Stimulated activated naive B cell treated with anti-CD40 and anti-IgM and Interleukin-4, amounts not matched to agents 10 μg/mL and 1 μg/mL and 100 μg/mL, for 72 hours (primary cell): ENCODE results near the gene STXBP1.

Experiments used
- ATAC-seq, 2 donors: fragments of 150-1000 bp; cut with Tn5 transposase; replicated peaks; 2 replicates each; pipeline ENCODE4 v1.10.0; 2021; ENCODE audit warnings: moderate library complexity in 1 of 2
- DNase-seq: peaks from one replicate; pipeline ENCODE4 v3.0.0; 2021
- H3K27ac Mint-ChIP-seq: one replicate; pipeline ENCODE4 v1.8.0; 2022; ENCODE audit warnings: mild to moderate bottlenecking, mixed read lengths
- H3K27me3 Mint-ChIP-seq, 2 donors: one replicate each; pipeline ENCODE4 v1.8.0; 2022; ENCODE audit warnings: mixed read lengths in 2 of 2
- H3K36me3 Mint-ChIP-seq, 2 donors: one replicate each; pipeline ENCODE4 v1.8.0; 2022; ENCODE audit warnings: mixed read lengths in 2 of 2, mild to moderate bottlenecking in 1 of 2
- H3K4me1 Mint-ChIP-seq, 2 donors: one replicate each; pipeline ENCODE4 v1.8.0; 2022; ENCODE audit warnings: mixed read lengths in 2 of 2, mild to moderate bottlenecking in 1 of 2
- H3K4me3 Mint-ChIP-seq, 2 donors: one replicate each; pipeline ENCODE4 v1.8.0; 2022; ENCODE audit warnings: mild to moderate bottlenecking in 2 of 2, mixed read lengths in 2 of 2, moderate library complexity in 1 of 2
- H3K9me3 Mint-ChIP-seq, 2 donors: one replicate each; pipeline ENCODE4 v1.8.0; 2022; ENCODE audit warnings: mixed read lengths in 2 of 2, mild to moderate bottlenecking in 1 of 2

Gene STXBP1

DNA sequence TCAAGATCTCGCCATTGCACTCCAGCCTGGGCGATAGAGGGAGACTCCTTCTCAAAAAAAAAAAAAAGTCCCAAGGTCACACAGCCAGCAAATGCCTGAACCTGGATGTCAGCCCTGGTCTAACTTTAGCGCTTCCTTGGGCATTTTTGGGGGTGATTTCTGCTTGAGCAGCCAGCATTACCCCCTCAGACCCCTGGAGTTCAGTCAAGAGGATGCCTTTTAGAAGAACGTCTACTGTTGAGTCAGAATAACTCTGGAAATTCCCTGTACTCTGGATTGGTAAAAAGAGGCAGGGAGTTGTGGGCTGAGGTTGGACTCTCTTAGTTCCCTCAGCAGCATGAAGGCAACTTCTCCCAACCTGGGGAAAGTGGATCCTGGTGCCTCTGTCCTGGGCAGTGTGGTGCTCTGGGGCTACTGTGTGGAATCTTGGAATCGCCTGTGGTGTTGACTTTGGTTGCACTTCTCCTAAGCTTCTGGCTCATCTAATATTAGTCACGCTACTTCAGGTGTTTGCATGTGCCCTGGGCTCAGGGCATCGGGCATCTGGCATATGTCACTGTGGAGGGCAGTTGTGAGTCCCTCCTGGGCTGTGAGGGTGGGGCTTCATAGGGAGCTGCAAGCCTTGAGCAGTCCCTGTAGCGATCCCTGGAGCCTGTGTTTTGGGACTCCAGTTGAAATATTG lies 32.2 kb downstream of the STXBP1 start:
- no peak overlapping the region for H3K27ac Mint-ChIP-seq
- H3K27me3 Mint-ChIP-seq: peaks cover 8 to 10% of the 10 kb centered on the region in 2 donors
- DNase-seq (no peak), ATAC-seq (no peak)
- H3K9me3 Mint-ChIP-seq: no peaks in the 10 kb centered on the region
- no peak overlapping the region for H3K4me3 Mint-ChIP-seq
- H3K4me1 Mint-ChIP-seq: no peaks in the 10 kb centered on the region
- no peaks in the 10 kb centered on the region for H3K36me3 Mint-ChIP-seq

DNA sequence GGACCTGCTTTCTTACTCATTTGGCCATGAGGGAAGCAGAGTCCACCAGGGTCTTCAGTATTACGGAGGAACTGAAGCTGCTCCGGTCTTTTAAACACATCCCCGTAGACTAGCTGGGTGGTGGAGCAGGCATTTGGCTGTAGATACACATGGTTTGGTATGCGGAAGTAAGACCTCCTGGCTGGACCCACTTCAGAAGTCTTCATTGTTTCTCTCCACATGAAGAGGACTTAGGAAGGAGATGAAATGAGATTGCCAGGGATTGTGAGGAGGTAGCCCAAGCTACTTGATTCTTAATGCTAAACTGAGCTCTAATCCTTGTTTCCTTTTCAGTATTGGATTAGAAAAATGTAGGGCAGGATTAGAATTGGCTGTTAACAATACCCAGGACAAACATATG lies 32.9 kb downstream of the STXBP1 start:
- ATAC-seq (no peak), DNase-seq (no peak)
- no peaks in the 10 kb centered on the region for H3K9me3 Mint-ChIP-seq
- H3K36me3 Mint-ChIP-seq: no peaks in the 10 kb centered on the region
- no peak overlapping the region for H3K27ac Mint-ChIP-seq
- H3K4me3 Mint-ChIP-seq: no peak overlapping the region
- H3K27me3 Mint-ChIP-seq: peaks cover 8 to 10% of the 10 kb centered on the region in 2 donors
- H3K4me1 Mint-ChIP-seq: no peaks in the 10 kb centered on the region

DNA sequence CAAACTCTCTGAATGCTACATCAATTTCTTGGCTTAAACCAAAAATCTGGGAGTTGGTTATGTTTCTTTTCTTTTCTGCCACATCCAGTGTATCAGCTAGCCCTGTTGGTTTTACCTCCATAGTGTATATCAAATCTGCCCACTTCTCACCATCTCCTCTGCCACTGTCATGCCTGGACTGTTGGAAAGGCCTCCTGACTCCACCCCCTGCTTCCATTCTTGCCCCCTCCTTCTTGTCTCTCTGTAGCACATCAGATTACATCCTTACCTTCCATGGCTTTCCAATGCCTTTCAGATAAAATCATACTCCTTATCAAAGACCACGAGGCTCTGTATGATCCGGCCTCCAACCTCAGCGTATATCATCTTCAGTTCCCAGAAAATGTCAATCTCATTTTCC lies 35.4 kb downstream of the STXBP1 start:
- no peak for DNase-seq
- no peak overlapping the region for H3K27ac Mint-ChIP-seq
- no peaks in the 10 kb centered on the region for H3K9me3 Mint-ChIP-seq
- peaks cover 14% of the 10 kb centered on the region in 2 donors for H3K27me3 Mint-ChIP-seq
- H3K4me3 Mint-ChIP-seq: no peak overlapping the region
- H3K36me3 Mint-ChIP-seq: no peaks in the 10 kb centered on the region
- no peak for ATAC-seq
- H3K4me1 Mint-ChIP-seq: no peaks in the 10 kb centered on the region

DNA sequence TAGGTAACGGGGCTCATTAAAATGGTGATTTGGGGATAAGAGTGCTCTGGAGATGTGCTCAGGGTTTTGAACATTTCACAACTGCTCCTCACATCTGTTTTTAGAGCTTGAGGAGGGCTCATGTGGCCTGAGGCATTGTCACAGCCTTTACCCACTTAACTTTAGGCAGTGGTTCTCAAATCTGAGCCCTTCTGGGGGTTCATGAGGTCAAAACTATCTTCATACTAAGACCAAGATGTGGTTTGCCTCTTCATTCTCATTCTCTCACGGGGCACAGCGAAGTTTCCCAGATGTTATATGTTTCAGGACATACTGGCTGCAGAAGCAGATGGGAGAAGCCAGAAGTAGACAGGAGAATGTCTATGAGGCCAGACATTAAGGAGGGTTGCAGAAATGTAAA lies 38.4 kb downstream of the STXBP1 start:
- H3K9me3 Mint-ChIP-seq: no peaks in the 10 kb centered on the region
- peaks cover 6 to 8% of the 10 kb centered on the region in 2 donors for H3K27me3 Mint-ChIP-seq
- H3K27ac Mint-ChIP-seq: no peak overlapping the region
- ATAC-seq (no peak), DNase-seq (no peak)
- H3K4me1 Mint-ChIP-seq: no peaks in the 10 kb centered on the region
- H3K4me3 Mint-ChIP-seq: no peak overlapping the region
- no peaks in the 10 kb centered on the region for H3K36me3 Mint-ChIP-seq

DNA sequence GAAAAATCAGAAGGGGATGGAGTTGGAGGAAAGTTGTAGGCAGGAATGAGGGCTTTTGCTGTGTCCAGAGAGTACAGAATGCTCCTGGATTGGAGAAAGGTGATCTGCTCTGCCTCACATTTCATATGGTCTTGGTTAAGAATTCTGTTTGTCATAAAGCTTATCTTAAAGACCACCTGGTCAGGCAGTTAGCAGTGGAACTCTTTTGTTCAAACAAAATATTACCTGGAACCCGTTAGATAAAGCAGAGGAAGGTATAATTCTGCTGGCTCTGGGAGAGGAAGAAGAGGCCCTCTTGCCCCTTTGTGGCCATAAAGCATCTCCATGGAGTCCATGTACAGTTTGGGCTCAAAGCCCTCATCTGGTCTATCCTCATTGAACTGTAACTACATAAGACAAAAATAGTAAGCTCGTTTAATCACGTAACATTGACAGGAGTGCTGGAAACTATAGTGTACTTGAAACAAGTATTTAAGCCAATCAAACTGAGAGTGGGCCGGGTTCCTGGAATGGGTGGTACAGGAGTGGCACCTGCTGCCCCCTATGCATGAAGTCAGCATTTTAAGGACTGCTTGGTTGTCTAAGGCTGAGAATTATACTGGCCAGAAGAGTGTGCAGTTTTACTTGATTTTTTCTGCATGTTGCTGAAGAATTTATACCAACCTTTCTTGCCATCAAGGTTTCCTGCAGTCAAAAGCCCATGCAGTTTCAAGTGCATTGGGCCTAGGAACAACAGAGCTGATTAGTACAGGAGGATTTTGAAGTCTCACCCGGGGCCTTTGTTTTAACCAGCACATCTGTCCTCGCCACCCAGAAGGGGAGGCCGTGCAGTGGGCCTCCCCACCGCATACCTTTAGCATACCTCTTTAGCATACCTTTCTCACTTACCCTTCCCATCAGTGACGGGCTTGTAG lies 39.9 kb downstream of the STXBP1 start:
- peaks cover 6 to 8% of the 10 kb centered on the region in 2 donors for H3K27me3 Mint-ChIP-seq
- no peak for DNase-seq
- no peak overlapping the region for H3K4me3 Mint-ChIP-seq
- no peak for ATAC-seq
- H3K27ac Mint-ChIP-seq: no peak overlapping the region
- no peaks in the 10 kb centered on the region for H3K4me1 Mint-ChIP-seq
- H3K36me3 Mint-ChIP-seq: no peaks in the 10 kb centered on the region
- no peaks in the 10 kb centered on the region for H3K9me3 Mint-ChIP-seq

DNA sequence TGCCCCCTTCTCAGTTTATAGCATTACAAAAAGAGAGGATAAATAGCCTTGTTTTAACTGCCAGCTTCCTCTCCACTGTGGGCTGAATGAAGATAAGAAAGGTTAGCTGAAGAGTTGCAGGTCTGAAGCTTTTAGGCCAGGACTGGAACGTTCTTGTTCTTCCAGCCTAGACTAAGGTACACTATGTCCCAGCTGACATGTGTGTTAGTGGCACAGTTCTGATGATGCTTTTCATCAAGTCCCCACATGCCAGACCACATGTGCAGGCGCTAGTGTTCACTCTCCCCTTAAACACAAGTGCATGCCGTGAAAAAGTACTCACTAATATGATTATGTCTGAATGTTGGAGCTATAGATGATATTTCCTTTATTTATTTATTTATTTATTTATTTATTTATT lies 40.7 kb downstream of the STXBP1 start:
- Mint-ChIP-seq H3K4me3 (no peak overlapping the region), H3K27me3 (peaks cover 6 to 8% of the 10 kb centered on the region in 2 donors), H3K4me1 (no peaks in the 10 kb centered on the region), H3K9me3 (no peaks in the 10 kb centered on the region), H3K36me3 (no peaks in the 10 kb centered on the region), H3K27ac (no peak overlapping the region)
- DNase-seq: no peak
- ATAC-seq: no peak

DNA sequence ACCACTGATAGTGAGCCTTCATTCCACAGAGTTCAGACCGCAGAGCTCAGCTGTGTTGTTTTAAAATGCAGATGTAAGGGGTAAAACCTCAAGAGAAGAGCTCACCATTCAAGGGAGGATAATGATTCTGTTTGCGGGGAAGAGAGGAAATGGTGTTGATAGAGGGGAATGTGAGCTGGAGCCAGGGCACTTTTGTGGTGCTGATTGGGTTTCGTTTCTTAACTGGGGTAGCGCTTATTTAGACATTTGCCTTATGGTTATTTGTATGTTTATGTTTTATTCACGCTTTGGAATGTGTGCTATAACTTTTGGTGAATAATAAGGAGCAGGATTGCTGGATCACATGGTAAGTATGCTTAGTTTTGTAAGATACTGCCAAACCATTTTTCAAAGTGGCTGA lies 42.5 kb downstream of the STXBP1 start:
- Mint-ChIP-seq H3K27ac (no peak overlapping the region), H3K27me3 (peaks cover 6 to 10% of the 10 kb centered on the region in 2 donors), H3K36me3 (no peaks in the 10 kb centered on the region), H3K4me3 (no peak overlapping the region), H3K9me3 (no peaks in the 10 kb centered on the region), H3K4me1 (no peaks in the 10 kb centered on the region)
- no peak for ATAC-seq
- DNase-seq: no peak

DNA sequence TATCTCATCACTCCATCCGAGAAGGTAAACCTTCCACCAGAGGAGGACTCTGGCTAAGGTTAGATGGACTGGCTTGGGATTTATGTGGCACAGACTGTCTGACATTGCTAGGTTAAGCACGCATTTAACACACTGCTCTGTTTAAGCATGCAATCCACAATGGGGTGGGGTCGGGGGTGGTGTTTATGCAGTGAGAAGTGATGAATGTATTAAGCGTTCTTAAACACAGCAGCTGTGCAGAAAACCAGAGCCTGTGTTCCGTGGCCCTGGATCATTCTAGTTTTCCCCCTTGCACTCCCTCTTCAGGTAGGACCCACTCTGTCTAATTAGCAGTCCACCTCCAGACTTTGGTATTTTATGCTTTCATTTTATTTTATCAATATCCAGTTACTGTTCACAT lies 46.4 kb downstream of the STXBP1 start:
- H3K36me3 Mint-ChIP-seq: no peaks in the 10 kb centered on the region
- peaks cover 14 to 21% of the 10 kb centered on the region in 2 donors for H3K27me3 Mint-ChIP-seq
- no peak overlapping the region for H3K27ac Mint-ChIP-seq
- H3K4me1 Mint-ChIP-seq: no peaks in the 10 kb centered on the region
- no peak overlapping the region for H3K4me3 Mint-ChIP-seq
- no peaks in the 10 kb centered on the region for H3K9me3 Mint-ChIP-seq
- DNase-seq (no peak), ATAC-seq (no peak)

DNA sequence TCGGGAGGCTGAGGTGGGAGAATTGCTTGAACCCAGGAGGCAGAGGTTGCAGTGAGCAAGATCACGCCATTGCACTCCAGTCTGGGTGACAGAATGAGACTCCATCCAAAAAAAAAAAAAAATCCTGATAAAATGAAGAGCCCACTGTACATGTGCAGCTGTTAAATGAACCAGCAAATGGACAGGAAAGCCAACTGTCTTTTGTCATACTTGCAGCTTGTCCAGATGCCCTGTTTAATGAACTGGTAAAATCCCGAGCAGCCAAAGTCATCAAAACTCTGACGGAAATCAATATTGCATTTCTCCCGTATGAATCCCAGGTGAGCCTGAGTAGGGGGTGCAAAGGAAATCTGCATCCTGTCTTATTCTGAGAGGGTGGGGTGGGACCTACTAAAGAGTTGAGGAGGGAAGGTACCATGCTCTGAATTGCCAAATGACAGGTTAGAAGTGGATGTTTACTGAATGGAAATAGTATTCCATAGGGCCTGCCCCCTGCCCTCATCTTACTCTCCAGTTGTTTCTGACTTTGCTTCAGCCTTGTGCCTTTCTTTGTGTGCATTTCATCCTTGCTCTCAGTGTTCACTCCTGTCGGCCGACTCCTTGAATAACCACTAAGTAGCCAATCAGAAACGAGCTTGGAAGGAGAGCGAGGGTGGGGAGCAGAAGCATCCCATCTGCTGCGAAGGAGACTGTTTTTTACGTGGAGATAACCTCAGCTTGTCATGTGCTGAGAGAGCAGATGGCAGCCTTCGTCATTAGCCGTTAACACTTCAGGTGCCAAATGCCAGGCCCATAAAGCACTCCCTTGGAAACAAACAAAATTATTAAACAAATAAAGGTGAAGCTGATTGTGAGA lies 49.0 kb downstream of the STXBP1 start:
- ATAC-seq (no peak), DNase-seq (no peak)
- Mint-ChIP-seq H3K36me3 (no peaks in the 10 kb centered on the region), H3K4me3 (no peak overlapping the region), H3K4me1 (no peaks in the 10 kb centered on the region), H3K9me3 (no peaks in the 10 kb centered on the region), H3K27me3 (peaks cover 25 to 36% of the 10 kb centered on the region in 2 donors), H3K27ac (no peak overlapping the region)

DNA sequence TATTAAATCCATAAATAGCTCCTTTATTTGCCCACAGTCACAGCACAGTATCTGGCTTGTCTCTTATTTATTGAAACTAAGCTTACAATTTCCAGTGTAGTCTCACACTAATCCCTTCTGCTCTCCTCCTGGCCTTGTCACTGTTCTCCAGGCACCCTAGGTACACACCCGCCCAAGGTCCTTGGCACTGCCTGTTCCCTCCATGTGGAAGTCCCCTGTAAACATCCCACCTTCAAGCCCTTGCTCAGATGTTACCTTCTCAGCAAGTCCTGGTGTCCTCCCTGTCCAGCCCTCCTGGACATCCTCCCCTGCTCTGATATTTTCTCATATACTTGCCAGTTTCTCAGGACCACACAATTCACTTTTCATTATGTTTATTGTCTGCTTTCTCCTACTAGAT lies 50.5 kb downstream of the STXBP1 start:
- peaks cover 25 to 38% of the 10 kb centered on the region in 2 donors for H3K27me3 Mint-ChIP-seq
- no peaks in the 10 kb centered on the region for H3K36me3 Mint-ChIP-seq
- DNase-seq (no peak), ATAC-seq (no peak)
- H3K9me3 Mint-ChIP-seq: no peaks in the 10 kb centered on the region
- no peak overlapping the region for H3K4me3 Mint-ChIP-seq
- no peak overlapping the region for H3K27ac Mint-ChIP-seq
- H3K4me1 Mint-ChIP-seq: no peaks in the 10 kb centered on the region

DNA sequence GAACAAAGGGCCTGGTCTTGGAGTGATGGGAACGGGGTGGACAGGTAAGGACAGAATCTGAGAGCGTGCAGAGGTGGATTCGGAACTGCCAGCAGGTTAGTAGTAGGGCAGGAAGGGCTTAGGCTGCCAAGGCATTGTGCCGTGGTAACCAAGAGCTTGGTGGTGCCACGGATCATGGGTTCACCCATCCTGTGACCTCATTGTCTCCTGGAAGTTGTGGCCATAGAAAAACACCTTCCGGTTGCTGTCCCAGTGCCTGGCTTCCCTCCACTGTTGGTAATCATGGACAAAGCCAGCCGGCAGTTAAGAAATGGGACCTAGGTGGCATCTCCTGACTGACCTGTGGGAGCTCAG lies 52.2 kb downstream of the STXBP1 start:
- Mint-ChIP-seq H3K27me3 (peaks cover 25 to 42% of the 10 kb centered on the region in 2 donors), H3K4me3 (no peak overlapping the region), H3K9me3 (no peaks in the 10 kb centered on the region), H3K27ac (no peak overlapping the region), H3K36me3 (no peaks in the 10 kb centered on the region), H3K4me1 (no peaks in the 10 kb centered on the region)
- no peak for ATAC-seq
- DNase-seq: no peak

DNA sequence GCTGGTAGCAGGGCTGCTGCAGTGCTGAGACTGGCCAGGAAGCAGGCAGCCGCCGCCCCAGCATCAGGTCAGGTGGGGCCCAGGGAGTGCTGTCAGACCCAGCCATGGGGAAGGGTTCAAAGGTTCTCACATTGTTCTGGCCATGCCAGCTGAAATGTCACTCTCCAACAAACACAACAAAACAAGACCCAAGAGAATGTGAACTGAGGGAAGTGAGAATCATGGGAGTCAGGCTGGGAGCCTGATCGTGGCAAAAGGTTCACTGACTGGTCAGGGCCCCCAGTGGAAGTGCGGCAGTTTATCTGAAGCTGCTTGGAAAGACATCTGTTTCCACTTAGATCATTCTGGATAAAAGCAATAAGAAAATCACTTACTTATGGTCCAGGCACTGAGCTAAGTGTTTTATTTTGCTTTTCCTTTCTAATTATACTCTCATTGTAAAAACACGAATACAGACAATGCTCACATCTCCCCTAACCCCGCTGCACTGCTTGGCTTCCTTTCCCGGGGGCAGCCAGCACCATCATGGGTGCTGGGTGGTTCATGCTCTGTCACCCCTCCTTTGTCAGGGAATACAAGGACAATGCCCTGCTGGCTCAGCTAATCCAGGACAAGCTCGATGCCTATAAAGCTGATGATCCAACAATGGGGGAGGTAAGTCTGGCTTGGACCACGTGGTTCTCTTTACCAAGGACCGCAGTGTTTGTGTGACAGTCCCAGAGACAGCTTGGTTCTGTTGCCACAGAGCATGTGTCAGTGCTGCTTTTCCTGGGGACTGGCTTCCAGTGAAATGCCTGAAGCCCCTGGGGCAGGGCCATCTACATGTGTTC lies 52.8 kb downstream of the STXBP1 start:
- Mint-ChIP-seq H3K4me1 (no peaks in the 10 kb centered on the region), H3K9me3 (no peaks in the 10 kb centered on the region), H3K4me3 (no peak overlapping the region), H3K36me3 (no peaks in the 10 kb centered on the region), H3K27ac (no peak overlapping the region), H3K27me3 (peaks cover 20 to 42% of the 10 kb centered on the region in 2 donors)
- DNase-seq (no peak), ATAC-seq (no peak)

DNA sequence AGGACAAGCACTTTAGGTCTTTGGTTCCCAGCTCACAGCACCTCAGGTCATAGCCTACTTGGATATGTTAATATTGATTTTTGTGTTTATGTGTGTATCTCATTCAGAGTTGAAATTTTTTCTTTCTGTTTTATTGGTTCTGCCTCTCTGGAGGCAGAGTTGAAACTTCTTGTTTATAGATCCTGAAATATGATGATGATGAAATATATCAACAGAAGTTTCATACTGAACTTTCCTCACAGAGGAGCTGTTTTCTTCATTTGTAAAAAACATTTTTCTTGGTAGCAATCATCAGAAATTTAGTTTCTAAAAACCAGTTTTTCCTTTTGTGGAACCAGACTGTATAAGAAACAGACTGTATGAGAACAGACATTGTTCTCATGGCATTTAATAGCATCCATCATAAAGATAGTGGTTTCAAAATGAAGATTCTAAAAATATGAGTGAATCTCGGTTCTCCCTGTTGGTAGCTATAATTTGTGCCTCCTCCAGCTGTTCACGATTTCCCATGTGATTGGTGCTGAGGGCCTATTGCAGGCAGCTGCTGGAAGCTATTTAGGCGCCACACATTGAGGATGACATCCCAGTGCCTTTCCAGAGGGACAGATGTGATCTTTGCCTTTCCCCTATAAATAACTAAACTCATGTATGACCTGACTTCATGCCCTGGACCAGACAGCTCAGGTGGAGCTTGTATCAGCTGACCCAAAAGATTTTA lies 55.2 kb downstream of the STXBP1 start:
- no peak for DNase-seq
- ATAC-seq: no peak
- H3K36me3 Mint-ChIP-seq: no peaks in the 10 kb centered on the region
- no peaks in the 10 kb centered on the region for H3K4me1 Mint-ChIP-seq
- H3K27me3 Mint-ChIP-seq: peaks cover 20 to 34% of the 10 kb centered on the region in 2 donors
- H3K4me3 Mint-ChIP-seq: no peak overlapping the region
- no peak overlapping the region for H3K27ac Mint-ChIP-seq
- H3K9me3 Mint-ChIP-seq: no peaks in the 10 kb centered on the region
